Bladder microvascular endothelial cell (primary cell): ENCODE data around the gene ACKR1. TPM values are rescaled to one million over a fixed set of nuclear protein-coding genes. Genes with fewer than 3 reads are reported as not detected.

Source experiments
- total RNA-seq: library from RNA; depleted of rRNA; stranded (reverse); fragments of >200 nt; gene quantifications from 2 replicates; pipeline ENCODE4 v1.2.3, GENCODE V29; 2014

Gene ACKR1
- not detected in 2 replicates for total RNA-seq

DNA sequence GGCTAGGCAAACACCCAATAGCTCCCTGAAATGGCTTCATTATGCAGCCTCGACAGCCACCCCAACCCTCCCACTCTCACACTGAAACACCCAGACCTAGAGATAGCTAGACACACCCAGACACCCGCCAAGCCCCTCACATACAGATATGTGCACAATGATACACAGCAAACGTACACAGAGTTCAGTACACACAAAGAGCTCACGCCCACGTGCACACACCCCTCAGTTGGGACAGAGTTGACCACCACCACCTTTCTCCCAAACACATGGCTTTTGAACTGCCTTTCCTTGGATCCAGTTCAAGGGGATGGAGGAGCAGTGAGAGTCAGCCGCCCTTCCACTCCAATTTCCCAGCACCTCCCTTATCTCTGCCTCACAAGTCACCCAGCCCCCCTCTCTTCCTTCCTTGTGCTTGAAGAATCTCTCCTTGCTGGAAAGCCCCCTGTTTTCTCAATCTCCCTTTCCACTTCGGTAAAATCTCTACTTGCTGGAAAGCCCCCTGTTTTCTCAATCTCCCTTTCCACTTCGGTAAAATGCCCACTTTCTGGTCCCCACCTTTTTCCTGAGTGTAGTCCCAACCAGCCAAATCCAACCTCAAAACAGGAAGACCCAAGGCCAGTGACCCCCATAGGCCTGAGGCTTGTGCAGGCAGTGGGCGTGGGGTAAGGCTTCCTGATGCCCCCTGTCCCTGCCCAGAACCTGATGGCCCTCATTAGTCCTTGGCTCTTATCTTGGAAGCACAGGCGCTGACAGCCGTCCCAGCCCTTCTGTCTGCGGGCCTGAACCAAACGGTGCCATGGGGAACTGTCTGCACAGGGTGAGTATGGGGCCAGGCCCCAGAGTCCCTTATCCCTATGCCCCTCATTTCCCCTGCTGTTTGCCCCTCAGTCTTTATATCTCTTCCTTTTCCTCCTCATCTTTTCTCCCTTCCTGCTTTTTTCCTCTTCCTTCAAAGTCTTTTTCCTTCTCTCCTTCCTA is at the start of gene ACKR1:
Gene ACKR1 (plus strand): TSS at position 715 of the 981 bp plus-strand sequence. CDS start 85 bp downstream, at position 800.

GRCh38 chr1:159171254-159171687 is 33.4 kb upstream of the ACKR1 start, which contains the start of gene CADM3:
Gene CADM3, plus strand, starts transcription at chr1:159171615. Its CDS starts 151 bp downstream, at chr1:159171766.

Other genes starting within 250 kb of the ACKR1 start
- gene IFI16, start 195.0 kb upstream of the ACKR1 start, total RNA-seq = 58.0 and 76.9 TPM in 2 replicates
- gene AIM2, start 128.1 kb upstream of the ACKR1 start, total RNA-seq = not detected in 2 replicates
- gene CADM3, start 33.3 kb upstream of the ACKR1 start, total RNA-seq = under 0.01 and 0.06 TPM in 2 replicates
- not detected in 2 replicates for gene FCER1A, start 97.5 kb downstream of the ACKR1 start, total RNA-seq
- not detected in 2 replicates for gene OR10J4, start 227.3 kb downstream of the ACKR1 start, total RNA-seq
- not detected in 2 replicates for gene OR10J1, start 234.8 kb downstream of the ACKR1 start, total RNA-seq